Peyer's patch (tissue), 4 donors: ENCODE measurements around the gene RAD51B.

Experiments used
- POLR2A ChIP-seq, 2 donors: fragments of 450-650 bp; IDR thresholded peaks; one replicate each; pipeline ENCODE4 v1.5.1; 2017; ENCODE audit warnings: antibody characterized with exemption in 2 of 2, mild to moderate bottlenecking in 2 of 2, moderate library complexity in 2 of 2
- TF ChIP-seq, protein P1 (sequence below), 6 experiments: fragments of 450-650 bp in 4 of 6; fragments of 200-600 bp in 2 of 6; sonication (generic) in 1 of 6; IDR thresholded peaks; one replicate each; pipeline ENCODE4 v1.5.1; 2017 to 2019; ENCODE audit warnings: antibody characterized with exemption in 6 of 6, mild to moderate bottlenecking in 3 of 6, moderate library complexity in 1 of 6

DNA sequence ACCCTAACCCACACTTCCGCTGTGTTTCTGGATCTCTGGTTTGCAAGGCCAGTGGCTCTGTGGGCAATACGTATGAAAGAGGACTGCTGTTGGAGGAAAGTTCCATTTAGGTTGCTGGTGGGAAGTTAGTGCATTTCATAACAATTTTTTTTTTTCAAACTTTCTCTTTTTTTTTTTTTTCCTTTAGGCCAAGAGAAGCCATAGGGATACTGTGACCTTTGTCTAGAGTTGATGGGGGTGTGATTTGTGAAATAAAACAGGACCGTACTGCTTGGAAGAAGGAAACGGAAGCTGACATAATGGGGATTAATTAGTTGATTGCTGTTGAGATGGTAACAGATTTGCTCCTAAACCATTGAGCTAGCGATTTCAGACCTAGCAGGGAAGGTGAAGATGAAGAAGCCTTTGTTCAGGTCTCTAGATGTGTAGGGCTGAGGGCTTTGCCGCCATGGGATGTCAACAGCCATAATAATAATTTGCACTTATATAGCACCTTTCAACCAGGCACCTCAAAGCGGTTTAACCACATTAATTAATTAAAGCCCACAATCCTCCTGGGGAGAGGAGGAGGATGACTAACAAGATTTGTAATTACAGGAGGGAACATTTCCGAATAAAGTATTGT is 658.0 kb downstream of the RAD51B start:
- TF ChIP-seq, protein P1, sequence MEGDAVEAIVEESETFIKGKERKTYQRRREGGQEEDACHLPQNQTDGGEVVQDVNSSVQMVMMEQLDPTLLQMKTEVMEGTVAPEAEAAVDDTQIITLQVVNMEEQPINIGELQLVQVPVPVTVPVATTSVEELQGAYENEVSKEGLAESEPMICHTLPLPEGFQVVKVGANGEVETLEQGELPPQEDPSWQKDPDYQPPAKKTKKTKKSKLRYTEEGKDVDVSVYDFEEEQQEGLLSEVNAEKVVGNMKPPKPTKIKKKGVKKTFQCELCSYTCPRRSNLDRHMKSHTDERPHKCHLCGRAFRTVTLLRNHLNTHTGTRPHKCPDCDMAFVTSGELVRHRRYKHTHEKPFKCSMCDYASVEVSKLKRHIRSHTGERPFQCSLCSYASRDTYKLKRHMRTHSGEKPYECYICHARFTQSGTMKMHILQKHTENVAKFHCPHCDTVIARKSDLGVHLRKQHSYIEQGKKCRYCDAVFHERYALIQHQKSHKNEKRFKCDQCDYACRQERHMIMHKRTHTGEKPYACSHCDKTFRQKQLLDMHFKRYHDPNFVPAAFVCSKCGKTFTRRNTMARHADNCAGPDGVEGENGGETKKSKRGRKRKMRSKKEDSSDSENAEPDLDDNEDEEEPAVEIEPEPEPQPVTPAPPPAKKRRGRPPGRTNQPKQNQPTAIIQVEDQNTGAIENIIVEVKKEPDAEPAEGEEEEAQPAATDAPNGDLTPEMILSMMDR (IDR thresholded peaks at IDR 0.05): no peak
- TF ChIP-seq POLR2A (IDR thresholded peaks at IDR 0.05): no peak
